Measurements from ENCODE around the gene SLC36A1. TPM values are rescaled to one million over a fixed set of nuclear protein-coding genes. Genes with fewer than 3 reads are reported as not detected.
A peak's percentile ranks its signal among the peaks of the same experiment; 100 is the strongest.

The SLC36A1 gene
- total and polyA plus RNA-seq, 2 of the 8 experiments (the other 6 are each of a cell fraction or from before 2014, with no cell fraction given): 6.6 to 9.6 TPM

DNA sequence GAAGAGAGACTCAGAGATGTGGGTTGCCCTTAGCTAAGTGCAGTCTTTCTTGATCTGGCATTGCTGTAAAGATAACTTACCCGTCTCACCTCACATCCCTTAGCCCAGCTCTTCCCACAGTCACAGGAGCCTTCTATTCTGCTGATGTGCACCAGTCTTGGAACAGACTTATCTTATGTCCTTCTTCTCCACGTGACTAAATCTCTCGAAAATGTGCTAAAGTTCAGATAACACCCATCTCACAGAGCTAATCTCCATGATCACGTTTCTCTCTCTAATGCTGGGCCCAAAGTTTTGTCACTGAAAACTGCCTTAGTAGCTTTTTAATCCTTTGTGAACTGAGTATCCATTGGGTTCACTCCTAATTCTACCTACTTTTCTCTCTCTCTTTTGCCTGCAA, 16.7 kb downstream of the SLC36A1 start:
- POLR2A ChIA-PET (ENCODE audit: partially characterized antibody): interaction anchor here (0.9 to 2.0 kb wide), 4 partner anchors 10 to 32 kb away, joined by 3 to 6 read pairs (median 3); partner anchors contain the start of gene SLC36A1

More for the DNA sequence above, 16.7 kb downstream of the SLC36A1 start:
- Histone ChIP-seq H3K23me2 (ENCODE audit: low read depth, low read length) (no peaks in the 10 kb centered on the region; the same call in 1 of the 2 replicates), H2BK12ac (ENCODE audit: low read depth, low read length) (no peak overlapping the region), H3K9ac (replicated peaks in 1 of 4; ENCODE audit: extremely low read depth in 1 of 4, low read depth in 3 of 4, low read length in 3 of 4) (no peak overlapping the region), H2AK5ac (ENCODE audit: low read depth, low read length) (no peak overlapping the region), H3K4me1 (replicated peaks in 1 of 4; ENCODE audit: control insufficient read depth in 3 of 4, insufficient read depth in 4 of 4, low read length in 3 of 4) (no peaks in the 10 kb centered on the region), H3K18ac (ENCODE audit: extremely low read depth, low read length) (no peak overlapping the region), H4K91ac (replicated peaks; ENCODE audit: insufficient read length, low read length) (no peak overlapping the region), H3K56ac (replicated peaks; ENCODE audit: insufficient read length, low read depth, low read length) (no peak overlapping the region), H3K9me3 (ENCODE audit: insufficient read depth in 2 of 2, low read depth in 1 of 2, low read length in 1 of 2) (no peaks in the 10 kb centered on the region), H4K5ac (ENCODE audit: insufficient read length, low read depth, low read length) (no peak overlapping the region), H3K14ac (ENCODE audit: insufficient read length) (no peak overlapping the region), H3K4ac (replicated peaks; ENCODE audit: insufficient read length, low read depth, low read length) (no peak overlapping the region), H4K8ac (ENCODE audit: extremely low read depth, insufficient read depth, low read length) (no peak overlapping the region), H3K23ac (ENCODE audit: insufficient read length) (no peak overlapping the region), H4K20me1 (replicated peaks in 1 of 2; ENCODE audit: control insufficient read depth in 1 of 2, insufficient read depth in 2 of 2, low read length in 2 of 2) (no peaks in the 10 kb centered on the region), H3K27ac (ENCODE audit: low read depth, low read length) (no peak overlapping the region), H3K36me3 (ENCODE audit: control insufficient read depth in 2 of 4, insufficient read depth in 4 of 4, low read length in 3 of 4) (peaks cover 0 to 5% (median 0%) of the 10 kb centered on the region in 4 experiments; a peak in 1 of 8 replicates), H3K79me1 (ENCODE audit: low read depth, low read length) (no peaks in the 10 kb centered on the region; the same call in 1 of the 2 replicates), H2BK15ac (ENCODE audit: low read length) (no peak overlapping the region), H3K4me2 (ENCODE audit: insufficient read depth in 1 of 2, low read depth in 2 of 2, low read length in 2 of 2) (no peak overlapping the region), H3K27me3 (replicated peaks in 1 of 4; ENCODE audit: control insufficient read depth in 3 of 4, extremely low read depth in 1 of 4, insufficient read depth in 3 of 4, low read length in 3 of 4) (no peaks in the 10 kb centered on the region), H2BK20ac (ENCODE audit: low read length) (no peak overlapping the region), H3K79me2 (ENCODE audit: control insufficient read depth in 1 of 2, insufficient read depth in 2 of 2, low read length in 2 of 2) (no peaks in the 10 kb centered on the region), H2AFZ (ENCODE audit: low read length) (no peak overlapping the region), H2BK120ac (replicated peaks; ENCODE audit: low read depth, low read length) (no peak overlapping the region), H3K4me3 (ENCODE audit: extremely low read depth in 1 of 4, insufficient read depth in 2 of 4, low read depth in 3 of 4, low read length in 4 of 4) (no peak overlapping the region), H2BK5ac (ENCODE audit: low read depth, low read length) (no peak overlapping the region)
- CTCF ChIA-PET (ENCODE audit: partially characterized antibody): interaction anchor here (0.6 to 10.9 kb wide), 51 partner anchors 7 to 1672 kb away, joined by 3 to 136 read pairs (median 5); partner anchors contain the start of genes GM2A and SLC36A1
- TF ChIP-seq KDM4A (IDR thresholded peaks at IDR 0.05; ENCODE audit: low read depth, low read length, severe bottlenecking) (no peak), BCL11A (IDR thresholded peaks at IDR 0.05; ENCODE audit: low read depth in 2 of 2, low read length in 2 of 2) (no peak), YY1 (IDR thresholded peaks at IDR 0.05; ENCODE audit: low read depth, low read length) (no peak), SAP30 (IDR thresholded peaks at IDR 0.05; ENCODE audit: insufficient read depth, insufficient replicate concordance, low read length) (no peak), MAFK (IDR thresholded peaks at IDR 0.05; ENCODE audit: low read depth, low read length) (no peak)
- DNase-seq (ENCODE audit: low read depth in 1 of 2, low spot score in 2 of 2) (peak in 1 of 2 experiments; percentile 26), FAIRE-seq (no peak)
- 88% methylated on average over 4 of the region's 4 CpGs; no CpG with 5 or more reads in 1 of the 2 experiments for WGBS, 2 experiments (ENCODE audit: extremely low coverage in 1 of 2, insufficient coverage in 1 of 2, insufficient read length in 1 of 2, insufficient replicate concordance in 2 of 2, low coverage in 1 of 2, low lambda C conversion rate in 2 of 2, missing lambda C conversion rate in 1 of 2)
